ENCODE measurements around the gene PRPSAP2. TPM values are rescaled to one million over a fixed set of nuclear protein-coding genes. Genes with fewer than 3 reads are reported as not detected.
"Not testable (repeated sequence)": the region's sequence is repeated elsewhere in the genome, so short reads cannot be mapped to it uniquely, and the experiment has no call there.

PRPSAP2 gene
- total and polyA plus RNA-seq, 3 donors from 2014 or later = 42.8 to 56.1 (median 55.4) TPM

- WGBS, 2 donors = 78 to 95% methylated on average over 5 of the region's 5 CpGs
- no peak for DNase-seq
- intact Hi-C loops (cut with DNase I; ENCODE audit: low total_unique reads) = no loop called here
- no peaks in the 10 kb centered on the region for H3K27me3 ChIP-seq
- no peaks in the 10 kb centered on the region for H3K9me3 ChIP-seq
- H3K4me1 ChIP-seq = peaks cover 12% of the 10 kb centered on the region
- no peaks in the 10 kb centered on the region for H3K36me3 ChIP-seq (ENCODE audit: low read depth, missing control alignments)
- H3K27ac ChIP-seq = no peak overlapping the region
- H3K4me3 ChIP-seq = no peak overlapping the region
- no peak for TF ChIP-seq CTCF (IDR thresholded peaks at IDR 0.05)
- no peak for TF ChIP-seq POLR2A (IDR thresholded peaks at IDR 0.05)
Observed at GRCh38 chr17:18862011-18862410, 4.1 kb downstream of the PRPSAP2 start.

- H3K27ac ChIP-seq; H3K4me3 ChIP-seq; H3K9me3 ChIP-seq; H3K27me3 ChIP-seq; H3K36me3 ChIP-seq (ENCODE audit: low read depth, missing control alignments); H3K4me1 ChIP-seq; DNase-seq; intact Hi-C loops (cut with DNase I; ENCODE audit: low total_unique reads): not testable (repeated sequence)
- WGBS, 2 donors = 50 to 70% methylated on average over 5 of the region's 5 CpGs
Observed at GRCh38 chr17:18864996-18865395, 7.1 kb downstream of the PRPSAP2 start.

- 70 to 80% methylated on average over 8 of the region's 8 CpGs for WGBS, 2 donors
- intact Hi-C loops (cut with DNase I; ENCODE audit: low total_unique reads) = no loop called here
- H3K4me3 ChIP-seq = no peak overlapping the region
- H3K36me3 ChIP-seq (ENCODE audit: low read depth, missing control alignments) = no peaks in the 10 kb centered on the region
- no peak overlapping the region for H3K27ac ChIP-seq
- H3K4me1 ChIP-seq = no peaks in the 10 kb centered on the region
- no peaks in the 10 kb centered on the region for H3K27me3 ChIP-seq
- no peak for DNase-seq
- no peaks in the 10 kb centered on the region for H3K9me3 ChIP-seq
- TF ChIP-seq POLR2A (IDR thresholded peaks at IDR 0.05) = no peak
- no peak for TF ChIP-seq CTCF (IDR thresholded peaks at IDR 0.05)
Observed at GRCh38 chr17:18866866-18867813, 9.2 kb downstream of the PRPSAP2 start.

- no peaks in the 10 kb centered on the region for H3K36me3 ChIP-seq (ENCODE audit: low read depth, missing control alignments)
- 93% methylated on average over 6 of the region's 6 CpGs for WGBS, 2 donors
- no peaks in the 10 kb centered on the region for H3K4me1 ChIP-seq
- H3K27ac ChIP-seq = no peak overlapping the region
- no peak for TF ChIP-seq CTCF (IDR thresholded peaks at IDR 0.05)
- no peak for TF ChIP-seq POLR2A (IDR thresholded peaks at IDR 0.05)
- H3K4me3 ChIP-seq = no peak overlapping the region
- no peaks in the 10 kb centered on the region for H3K9me3 ChIP-seq
- H3K27me3 ChIP-seq = no peaks in the 10 kb centered on the region
- no peak for DNase-seq
- intact Hi-C loops (cut with DNase I; ENCODE audit: low total_unique reads) = no loop called here
Observed at GRCh38 chr17:18877104-18877645, 19.2 kb downstream of the PRPSAP2 start.

- DNase-seq = no peak
- H3K4me1 ChIP-seq = no peaks in the 10 kb centered on the region
- H3K36me3 ChIP-seq (ENCODE audit: low read depth, missing control alignments) = no peaks in the 10 kb centered on the region
- no peak overlapping the region for H3K4me3 ChIP-seq
- H3K27ac ChIP-seq = no peak overlapping the region
- no peaks in the 10 kb centered on the region for H3K27me3 ChIP-seq
- TF ChIP-seq CTCF (IDR thresholded peaks at IDR 0.05) (no peak), POLR2A (IDR thresholded peaks at IDR 0.05) (no peak)
- no peaks in the 10 kb centered on the region for H3K9me3 ChIP-seq
- 62 to 67% methylated on average over 2 to 4 of the region's 9 CpGs for WGBS, 2 donors
- intact Hi-C loops (cut with DNase I; ENCODE audit: low total_unique reads) = no loop called here
Observed at GRCh38 chr17:18888766-18889290, 30.9 kb downstream of the PRPSAP2 start.

Measured in testis (tissue), 3 donors.